GM21390 (cell line): ENCODE results near the gene SRP9.

Experiments used
- ATAC-seq: cut with Tn5 transposase; IDR thresholded peaks from one replicate; pipeline ENCODE4 v1.9.1; 2021; ENCODE audit not compliant: unreplicated experiment

The SRP9 gene

GRCh38 chr1:225777583-225778336, at the start of gene SRP9:
Gene SRP9, plus strand, starts transcription at chr1:225777826. Its CDS starts 115 bp downstream, at chr1:225777941.
- peak; percentile 99 for ATAC-seq

- no peak for ATAC-seq
Observed at GRCh38 chr1:225731491-225731890, 46.1 kb upstream of the SRP9 start.

- ATAC-seq: no peak
Observed at GRCh38 chr1:225733254-225733653, 44.4 kb upstream of the SRP9 start.

- no peak for ATAC-seq
Observed at GRCh38 chr1:225735252-225736149, 42.1 kb upstream of the SRP9 start.

GRCh38 chr1:225736437-225737098, 41.1 kb upstream of the SRP9 start:
- no peak for ATAC-seq

- ATAC-seq: no peak
Observed at GRCh38 chr1:225737161-225737560, 40.5 kb upstream of the SRP9 start.

- no peak for ATAC-seq
Observed at GRCh38 chr1:225737866-225738265, 39.8 kb upstream of the SRP9 start.

GRCh38 chr1:225738763-225739162, 38.9 kb upstream of the SRP9 start:
- ATAC-seq: no peak

GRCh38 chr1:225739542-225740107, 38.0 kb upstream of the SRP9 start:
- ATAC-seq: no peak

- ATAC-seq: no peak
Observed at GRCh38 chr1:225744745-225745144, 32.9 kb upstream of the SRP9 start.

GRCh38 chr1:225745273-225745672, 32.4 kb upstream of the SRP9 start:
- ATAC-seq: no peak

- no peak for ATAC-seq
Observed at GRCh38 chr1:225746361-225747179, 31.1 kb upstream of the SRP9 start.

- ATAC-seq: no peak
Observed at GRCh38 chr1:225747566-225747965, 30.1 kb upstream of the SRP9 start.

- ATAC-seq: no peak
Observed at GRCh38 chr1:225748529-225748928, 29.1 kb upstream of the SRP9 start.

- ATAC-seq: no peak
Observed at GRCh38 chr1:225749706-225750105, 27.9 kb upstream of the SRP9 start.

GRCh38 chr1:225750420-225750819, 27.2 kb upstream of the SRP9 start:
- no peak for ATAC-seq

GRCh38 chr1:225750875-225751824, 26.5 kb upstream of the SRP9 start:
- no peak for ATAC-seq

GRCh38 chr1:225752245-225752644, 25.4 kb upstream of the SRP9 start:
- no peak for ATAC-seq

- no peak for ATAC-seq
Observed at GRCh38 chr1:225754940-225755641, 22.5 kb upstream of the SRP9 start.
